Measurements from ENCODE around the gene AGGF1. TPM values are rescaled to one million over a fixed set of nuclear protein-coding genes. Genes with fewer than 3 reads are reported as not detected.
A peak's percentile ranks its signal among the peaks of the same experiment; 100 is the strongest.

AGGF1 gene
- total RNA-seq, 1 experiment from 2014 or later: 23.2 TPM

- TF ChIP-seq ATF3 (CRISPR knock-in tag; conservative IDR thresholded peaks at IDR 0.05) (no peak), ZNF281 (CRISPR knock-in tag; IDR thresholded peaks at IDR 0.05) (no peak), MYBL2 (CRISPR knock-in tag; IDR thresholded peaks at IDR 0.05) (no peak), SOX15 (CRISPR knock-in tag; IDR thresholded peaks at IDR 0.05) (no peak), NFE2L1 (CRISPR knock-in tag; IDR thresholded peaks at IDR 0.05) (no peak), HMGA2 (CRISPR knock-in tag; IDR thresholded peaks at IDR 0.05) (no peak), ZNF121 (CRISPR knock-in tag; IDR thresholded peaks at IDR 0.05) (no peak), ATF6 (CRISPR knock-in tag; IDR thresholded peaks at IDR 0.05) (no peak), CBFB (CRISPR knock-in tag; IDR thresholded peaks at IDR 0.05; ENCODE audit: low read depth) (no peak)
- CTCF ChIA-PET: no interaction called here
- ATAC-seq: no peak
- Mint-ChIP-seq H3K4me3 (no peak overlapping the region), H3K36me3 (0 out of 2 replicates have a peak, but pooled peaks cover 3% of the 10 kb centered on the region), H3K27me3 (ENCODE audit: low read depth) (peaks cover 6% of the 10 kb centered on the region), H3K27ac (no peak overlapping the region), H3K4me1 (peaks cover 4% of the 10 kb centered on the region), H3K9me3 (peaks cover 10% of the 10 kb centered on the region)
- no peak for DNase-seq (ENCODE audit: low spot score)
- POLR2A ChIA-PET: no interaction called here
These were observed 17.6 kb upstream of the AGGF1 start for GRCh38 chr5:77012601-77013000.

- Mint-ChIP-seq H3K27me3 (ENCODE audit: low read depth) (no peaks in the 10 kb centered on the region), H3K27ac (no peak overlapping the region), H3K36me3 (no peaks in the 10 kb centered on the region), H3K9me3 (no peaks in the 10 kb centered on the region), H3K4me1 (peaks cover 4% of the 10 kb centered on the region), H3K4me3 (no peak overlapping the region)
- ChIA-PET POLR2A (no interaction called here), CTCF (interaction anchor here (0.6 to 1.5 kb wide), 7 partner anchors 61 to 241 kb away, joined by 3 to 24 read pairs (median 4); no protein-coding TSS in a partner anchor)
- peak; percentile 59 for ATAC-seq
- no peak for TF ChIP-seq GTF2I (CRISPR knock-in tag; conservative IDR thresholded peaks at IDR 0.05)
- TF ChIP-seq PRRX2 (CRISPR knock-in tag; IDR thresholded peaks at IDR 0.05): no peak
- TF ChIP-seq USF1 (CRISPR knock-in tag; IDR thresholded peaks at IDR 0.05): no peak
- no peak for TF ChIP-seq AFF4 (CRISPR knock-in tag; IDR thresholded peaks at IDR 0.05; ENCODE audit: borderline replicate concordance)
- TF ChIP-seq ZNF121 (CRISPR knock-in tag; IDR thresholded peaks at IDR 0.05): no peak
- TF ChIP-seq KAT7 (CRISPR knock-in tag; IDR thresholded peaks at IDR 0.05; ENCODE audit: borderline replicate concordance): no peak
- TF ChIP-seq ATF2 (CRISPR knock-in tag; IDR thresholded peaks at IDR 0.05; ENCODE audit: borderline replicate concordance, low read depth): no peak
- DNase-seq (ENCODE audit: low spot score): no peak
These were observed 14.2 kb upstream of the AGGF1 start for GRCh38 chr5:77015938-77016569.
